A673 (cell line): ENCODE results near the gene RTCA.

Experiments used
- CTCF ChIP-seq: fragments of 300-800, 200-600 bp; sonication (generic); conservative IDR thresholded peaks from 2 replicates; pipeline ENCODE4 v1.5.1; 2017; ENCODE audit warnings: low read depth, mild to moderate bottlenecking, antibody characterized with exemption, low read length, moderate library complexity, mixed read lengths
- EZH2 ChIP-seq: fragments of 200-600 bp; sonication (generic); IDR thresholded peaks from 2 replicates; pipeline ENCODE4 v1.6.1; 2017; ENCODE audit warnings: borderline replicate concordance, low read depth, mild to moderate bottlenecking, mixed read lengths, antibody characterized with exemption, low read length; ENCODE audit not compliant: poor library complexity, severe bottlenecking

- TF ChIP-seq CTCF = no peak
- no peak for TF ChIP-seq EZH2
Measured at GRCh38 chr1:100239961-100240360, 26.1 kb upstream of the RTCA start.
